Epithelial cell of esophagus (primary cell): ENCODE results near the gene EIF4G3.

Experiments used
- DNase-seq: peaks from one replicate; pipeline ENCODE4 v3.0.0; 2010; ENCODE audit warnings: low read depth
- H3K4me3 ChIP-seq: 2 replicates; pipeline ENCODE4 v1.5.1; 2011; ENCODE audit warnings: mild to moderate bottlenecking, low read length, control low read depth
- CTCF ChIP-seq: IDR thresholded peaks from 2 replicates; pipeline ENCODE4 v1.5.1; 2011; ENCODE audit warnings: low read depth, mild to moderate bottlenecking, low read length, control low read depth, inconsistent platforms; ENCODE audit not compliant: insufficient read depth; ENCODE audit errors: missing control alignments

Gene EIF4G3

GRCh38 chr1:21157868-21158267, 18.8 kb downstream of the EIF4G3 start:
- no peak for DNase-seq
- TF ChIP-seq CTCF, result no peak
- no peak overlapping the region for H3K4me3 ChIP-seq

- no peak for DNase-seq
- no peak overlapping the region for H3K4me3 ChIP-seq
- TF ChIP-seq CTCF, result no peak
These were observed 19.6 kb downstream of the EIF4G3 start for GRCh38 chr1:21157054-21157453.

GRCh38 chr1:21156019-21156418, 20.7 kb downstream of the EIF4G3 start:
- no peak for DNase-seq
- no peak overlapping the region for H3K4me3 ChIP-seq
- TF ChIP-seq CTCF, result no peak

- TF ChIP-seq CTCF, result no peak
- no peak overlapping the region for H3K4me3 ChIP-seq
- no peak for DNase-seq
These were observed 22.0 kb downstream of the EIF4G3 start for GRCh38 chr1:21154717-21155116.

- no peak for TF ChIP-seq CTCF
- H3K4me3 ChIP-seq, result no peak overlapping the region
- no peak for DNase-seq
These were observed 23.3 kb downstream of the EIF4G3 start for GRCh38 chr1:21153388-21153787.

- H3K4me3 ChIP-seq, result no peak overlapping the region
- DNase-seq, result peak; percentile 36
- no peak for TF ChIP-seq CTCF
These were observed 24.1 kb downstream of the EIF4G3 start for GRCh38 chr1:21152423-21153100.

- DNase-seq, result peak; percentile 91
- no peak overlapping the region for H3K4me3 ChIP-seq
- no peak for TF ChIP-seq CTCF
These were observed 26.8 kb downstream of the EIF4G3 start for GRCh38 chr1:21149855-21150432.
